DOHH2 (cell line): ENCODE results near the gene HCFC1R1.

ENCODE experiments used
- EZH2phosphoT487 ChIP-seq: fragments of 200-600 bp; sonication (generic); IDR thresholded peaks from 2 replicates; pipeline ENCODE4 v1.6.1; 2017; ENCODE audit warnings: borderline replicate concordance, mild to moderate bottlenecking, antibody characterized with exemption, low read length, moderate library complexity, mixed read lengths
- TF ChIP-seq, protein P1 (sequence below): fragments of 200-600 bp; sonication (generic); IDR thresholded peaks from one replicate; pipeline ENCODE4 v1.5.1; 2014; ENCODE audit warnings: antibody characterized with exemption, mild to moderate bottlenecking, low read depth, low read length; ENCODE audit not compliant: poor library complexity, severe bottlenecking

DNA sequence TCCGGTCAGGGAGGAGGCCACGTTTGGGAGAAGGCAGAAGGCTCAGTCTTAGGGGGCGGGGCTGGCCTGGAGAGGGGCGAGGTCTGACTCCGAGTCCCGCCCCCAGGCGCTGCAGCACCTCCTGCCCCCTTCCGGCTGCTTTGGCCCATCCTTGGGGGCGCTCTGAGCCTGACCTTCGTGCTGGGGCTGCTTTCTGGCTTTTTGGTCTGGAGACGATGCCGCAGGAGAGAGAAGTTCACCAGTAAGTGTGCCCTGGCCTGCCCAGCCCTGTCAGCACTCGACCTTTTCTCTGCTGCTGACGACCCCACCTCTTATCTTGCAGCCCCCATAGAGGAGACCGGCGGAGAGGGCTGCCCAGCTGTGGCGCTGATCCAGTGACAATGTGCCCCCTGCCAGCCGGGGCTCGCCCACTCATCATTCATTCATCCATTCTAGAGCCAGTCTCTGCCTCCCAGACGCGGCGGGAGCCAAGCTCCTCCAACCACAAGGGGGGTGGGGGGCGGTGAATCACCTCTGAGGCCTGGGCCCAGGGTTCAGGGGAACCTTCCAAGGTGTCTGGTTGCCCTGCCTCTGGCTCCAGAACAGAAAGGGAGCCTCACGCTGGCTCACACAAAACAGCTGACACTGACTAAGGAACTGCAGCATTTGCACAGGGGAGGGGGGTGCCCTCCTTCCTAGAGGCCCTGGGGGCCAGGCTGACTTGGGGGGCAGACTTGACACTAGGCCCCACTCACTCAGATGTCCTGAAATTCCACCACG is 2.1 kb downstream of the HCFC1R1 start:
- TF ChIP-seq, protein P1, sequence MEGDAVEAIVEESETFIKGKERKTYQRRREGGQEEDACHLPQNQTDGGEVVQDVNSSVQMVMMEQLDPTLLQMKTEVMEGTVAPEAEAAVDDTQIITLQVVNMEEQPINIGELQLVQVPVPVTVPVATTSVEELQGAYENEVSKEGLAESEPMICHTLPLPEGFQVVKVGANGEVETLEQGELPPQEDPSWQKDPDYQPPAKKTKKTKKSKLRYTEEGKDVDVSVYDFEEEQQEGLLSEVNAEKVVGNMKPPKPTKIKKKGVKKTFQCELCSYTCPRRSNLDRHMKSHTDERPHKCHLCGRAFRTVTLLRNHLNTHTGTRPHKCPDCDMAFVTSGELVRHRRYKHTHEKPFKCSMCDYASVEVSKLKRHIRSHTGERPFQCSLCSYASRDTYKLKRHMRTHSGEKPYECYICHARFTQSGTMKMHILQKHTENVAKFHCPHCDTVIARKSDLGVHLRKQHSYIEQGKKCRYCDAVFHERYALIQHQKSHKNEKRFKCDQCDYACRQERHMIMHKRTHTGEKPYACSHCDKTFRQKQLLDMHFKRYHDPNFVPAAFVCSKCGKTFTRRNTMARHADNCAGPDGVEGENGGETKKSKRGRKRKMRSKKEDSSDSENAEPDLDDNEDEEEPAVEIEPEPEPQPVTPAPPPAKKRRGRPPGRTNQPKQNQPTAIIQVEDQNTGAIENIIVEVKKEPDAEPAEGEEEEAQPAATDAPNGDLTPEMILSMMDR = peak; percentile 72
- no peak for TF ChIP-seq EZH2phosphoT487
